Endothelial cell of umbilical vein (primary cell): ENCODE measurements around the gene LAMC3. TPM values are rescaled to one million over a fixed set of nuclear protein-coding genes. Genes with fewer than 3 reads are reported as not detected.
A peak's percentile ranks its signal among the peaks of the same experiment; 100 is the strongest.

Experiments
- BruUV-seq: library from RNA; stranded (reverse); fragments of 400-500 nt; replicated peaks from 2 replicates; lab custom pipeline; 2021; lab: Mats Ljungman, UMichigan
- CTCF ChIA-PET: fragments of 300-600, 350-600 bp; sonication (Branson Sonifier 250); formaldehyde crosslinking; loops from one replicate; lab custom pipeline; 2021; ENCODE audit warnings: antibody characterized with exemption, inconsistent platforms; lab: Charles Lee
- POLR2A ChIA-PET: fragments of 300-600, 350-600 bp; sonication (Branson Sonifier 250); formaldehyde crosslinking; loops from one replicate; lab custom pipeline; 2021; ENCODE audit warnings: antibody characterized with exemption, inconsistent platforms; lab: Charles Lee
- DNase-seq: peaks from one replicate; pipeline ENCODE4 v3.0.0-alpha.2; 2011; ENCODE audit warnings: low read depth, low spot score
- FAIRE-seq: peaks from 2 replicates; lab custom pipeline; 2011; peaks lifted over from hg19 to GRCh38; lab: Jason Lieb, UNC
- H2AFZ ChIP-seq: 2 replicates; pipeline ENCODE4 v1.6.0; 2012; ENCODE audit warnings: low read depth, low read length, control low read depth, inconsistent platforms
- H3K27ac ChIP-seq: 2 replicates; pipeline ENCODE4 v1.5.1; 2011; ENCODE audit warnings: low read depth, mild to moderate bottlenecking, control low read depth, low read length, moderate library complexity; ENCODE audit not compliant: insufficient read depth
- H3K27me3 ChIP-seq, 2 experiments: 2 replicates each; pipeline versions ENCODE4 v1.6.0 to v1.6.1; 2011; ENCODE audit warnings: low read length in 2 of 2, mixed read lengths in 1 of 2; ENCODE audit not compliant: control insufficient read depth in 2 of 2, insufficient read depth in 2 of 2
- H3K36me3 ChIP-seq, 2 experiments: 2 replicates in 1 of 2; 3 replicates in 1 of 2; pipeline ENCODE4 v1.5.1; 2011; ENCODE audit warnings: low read length in 2 of 2, mild to moderate bottlenecking in 1 of 2, moderate library complexity in 1 of 2; ENCODE audit not compliant: control insufficient read depth in 2 of 2, insufficient read depth in 2 of 2; ENCODE audit errors: extremely low read depth in 1 of 2
- H3K4me1 ChIP-seq: 3 replicates; pipeline ENCODE4 v1.5.1; 2011; ENCODE audit warnings: mild to moderate bottlenecking, low read length; ENCODE audit not compliant: control insufficient read depth, insufficient read depth; ENCODE audit errors: extremely low read depth
- H3K4me2 ChIP-seq: 2 replicates; pipeline ENCODE4 v1.6.1; 2011; ENCODE audit warnings: low read length, control low read depth, mixed read lengths; ENCODE audit not compliant: insufficient read depth
- H3K4me3 ChIP-seq, 3 experiments: fragments of 200-600 bp in 1 of 3; sonication (generic), shearing (Covaris generic) in 1 of 3; replicated peaks in 1 of 3; 2 replicates each; pipeline ENCODE4 v1.5.1; 2011 to 2016; ENCODE audit warnings: control low read depth in 3 of 3, low read length in 3 of 3, mild to moderate bottlenecking in 2 of 3, inconsistent platforms in 1 of 3, low read depth in 1 of 3, moderate library complexity in 1 of 3; ENCODE audit not compliant: insufficient read depth in 1 of 3
- H3K79me2 ChIP-seq: 2 replicates; pipeline ENCODE4 v1.6.0; 2012; ENCODE audit warnings: low read length, inconsistent platforms; ENCODE audit not compliant: control insufficient read depth, insufficient read depth
- H3K9ac ChIP-seq: replicated peaks from 2 replicates; pipeline ENCODE3; 2011; ENCODE audit warnings: low read length, control low read depth; ENCODE audit not compliant: insufficient read depth; ENCODE audit errors: extremely low read depth
- H3K9me1 ChIP-seq: replicated peaks from 3 replicates; pipeline ENCODE4 v1.6.0; 2011; ENCODE audit warnings: mild to moderate bottlenecking, low read length; ENCODE audit not compliant: control insufficient read depth, insufficient read depth; ENCODE audit errors: extremely low read depth
- H3K9me3 ChIP-seq: replicated peaks from 2 replicates; pipeline ENCODE4 v1.5.1; 2012; ENCODE audit warnings: low read length, inconsistent platforms; ENCODE audit not compliant: control insufficient read depth, insufficient read depth
- H4K20me1 ChIP-seq: replicated peaks from 2 replicates; pipeline ENCODE3; 2011; ENCODE audit warnings: mild to moderate bottlenecking, low read length; ENCODE audit not compliant: control insufficient read depth, insufficient read depth; ENCODE audit errors: extremely low read depth
- EZH2 ChIP-seq: IDR thresholded peaks from 2 replicates; pipeline ENCODE4 v1.6.1; 2012; ENCODE audit warnings: borderline replicate concordance, low read depth, mild to moderate bottlenecking, moderate library complexity, low read length, inconsistent platforms; ENCODE audit not compliant: severe bottlenecking
- GATA2 ChIP-seq: IDR thresholded peaks from 2 replicates; pipeline ENCODE4 v1.7.0; 2011; ENCODE audit warnings: low read depth, mild to moderate bottlenecking, moderate library complexity, mixed read lengths, low read length; ENCODE audit not compliant: insufficient read length, insufficient read depth
- dilution Hi-C: fragments of 300-500 bp; cut with MboI; formaldehyde crosslinking; loops from one replicate; pipeline ENCODE4 v1.15.0; 2019; ENCODE audit warnings: low sequenced_read_pairs; ENCODE audit not compliant: extremely low pct_ligation_motif_present
- intact Hi-C: fragments of 100-400 bp; cut with micrococcal nuclease; formaldehyde crosslinking; loops from one replicate; pipeline ENCODE4 v1.10.0; 2022
- polyA plus RNA-seq, 4 experiments: library from polyadenylated mRNA; depleted of rRNA in 3 of 4; stranded (reverse) in 3 of 4; unstranded in 1 of 4; fragments of >200 nt; gene quantifications; 2 replicates each; pipeline versions ENCODE4 v1.2.1 to v1.2.3, GENCODE V29; 2011 to 2012; ENCODE audit warnings: missing spikeins in 1 of 4
- total RNA-seq: library from RNA; stranded (reverse); gene quantifications from 2 replicates; pipeline ENCODE4 v1.2.3, GENCODE V29; 2021
- TF ChIP-seq, protein P1 (sequence below): IDR thresholded peaks from 2 replicates; pipeline ENCODE4 v1.6.1; 2011; ENCODE audit not compliant: insufficient read depth, insufficient read length

LAMC3 gene
- total and polyA plus RNA-seq, 2 donors (not counting 3 experiments of a cell fraction or from before 2014, with no cell fraction given), result 0.18 to 0.38 TPM

DNA sequence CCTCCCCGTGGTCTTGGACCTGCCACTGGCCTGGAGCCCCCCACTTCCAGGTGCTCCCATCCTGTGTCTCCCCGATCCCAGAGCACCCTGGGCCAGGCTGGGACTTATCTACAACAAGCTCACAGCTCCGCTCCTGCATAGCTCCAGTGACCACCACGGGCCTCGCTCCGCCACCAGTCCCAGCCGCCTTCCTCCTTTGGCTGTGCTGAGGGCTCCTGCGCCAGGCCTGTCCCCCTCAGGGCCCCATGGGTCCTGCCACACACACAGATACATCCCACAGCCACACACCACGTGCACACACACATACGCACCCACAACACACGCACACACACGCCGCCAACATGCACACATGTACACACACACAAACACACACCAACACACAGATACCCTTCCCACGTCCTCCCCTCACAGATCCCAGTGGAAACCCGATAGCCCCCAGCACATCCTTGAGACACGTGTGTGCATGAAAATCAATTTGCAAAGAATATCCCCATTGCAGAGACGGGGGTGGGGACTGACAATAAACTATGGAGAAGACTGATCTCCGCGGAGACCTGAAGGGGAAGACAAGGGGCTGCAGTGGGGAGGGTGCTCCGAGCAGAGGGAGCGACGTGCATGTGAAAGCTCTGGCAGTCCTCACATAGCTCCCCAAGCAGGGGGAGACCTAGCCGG lies 18.5 kb upstream of the LAMC3 start:
- Histone ChIP-seq H3K9me1 (no peaks in the 10 kb centered on the region), H3K27me3 (peaks cover 4 to 12% of the 10 kb centered on the region in 2 experiments), H3K4me2 (no peak overlapping the region), H3K9ac (no peak overlapping the region), H2AFZ (no peak overlapping the region), H4K20me1 (no peaks in the 10 kb centered on the region), H3K27ac (no peak overlapping the region), H3K36me3 (no peaks in the 10 kb centered on the region), H3K4me3 (no peak overlapping the region), H3K4me1 (no peaks in the 10 kb centered on the region), H3K79me2 (no peaks in the 10 kb centered on the region), H3K9me3 (no peaks in the 10 kb centered on the region)
- BruUV-seq, result no TSS peak
- ChIA-PET POLR2A (no interaction called here), CTCF (interaction anchor here (3.0 kb wide), 1 partner anchor 56 kb away, joined by 10 read pairs; no protein-coding TSS in a partner anchor)
- TF ChIP-seq, protein P1, sequence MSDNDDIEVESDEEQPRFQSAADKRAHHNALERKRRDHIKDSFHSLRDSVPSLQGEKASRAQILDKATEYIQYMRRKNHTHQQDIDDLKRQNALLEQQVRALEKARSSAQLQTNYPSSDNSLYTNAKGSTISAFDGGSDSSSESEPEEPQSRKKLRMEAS, result no peak
- TF ChIP-seq EZH2, result peak; percentile 36
- dilution Hi-C loops (no loop called here), intact Hi-C loops (no loop called here)
- DNase-seq (no peak), FAIRE-seq (no peak)

DNA sequence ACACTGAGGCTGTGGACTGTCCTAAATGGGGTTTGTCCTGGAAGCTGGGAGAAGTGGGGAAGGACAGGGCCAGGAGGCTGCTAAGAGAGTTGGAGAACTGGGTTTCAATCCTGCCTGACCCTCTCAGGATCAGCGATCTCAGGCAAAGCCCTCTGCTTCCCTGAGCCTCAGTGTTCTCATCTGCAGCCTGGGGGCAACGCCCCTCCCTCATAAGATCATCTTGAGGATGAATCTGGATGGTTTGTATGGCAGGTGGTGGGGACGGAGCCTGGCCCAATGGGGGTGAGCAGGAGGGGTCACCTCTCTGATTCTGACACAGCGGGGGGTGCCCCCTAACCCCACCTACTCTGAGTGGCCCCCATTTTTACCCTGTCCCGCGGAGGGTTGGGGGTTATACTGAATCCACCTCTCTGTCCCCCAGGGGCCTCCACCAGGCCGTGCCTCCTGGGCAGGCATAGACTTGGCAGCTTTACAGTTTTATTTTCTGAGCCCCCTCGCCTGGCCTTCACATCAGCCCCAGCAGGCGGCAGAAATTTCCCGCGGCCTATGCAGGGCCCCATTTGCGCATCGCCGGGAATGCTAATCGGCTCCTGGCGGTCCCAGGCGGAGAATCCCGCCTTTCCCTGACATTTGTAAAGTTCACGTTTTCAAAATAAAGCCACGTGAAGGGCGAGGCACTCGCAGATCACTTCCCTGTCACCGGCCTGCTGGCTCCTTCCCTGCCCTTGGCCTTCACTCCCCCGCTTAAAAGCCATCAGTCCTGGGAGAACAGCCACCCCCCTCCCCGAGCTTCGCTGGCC lies 17.8 kb upstream of the LAMC3 start:
- Histone ChIP-seq H2AFZ (no peak overlapping the region), H3K79me2 (no peaks in the 10 kb centered on the region), H3K27me3 (peaks cover 4 to 12% of the 10 kb centered on the region in 2 experiments), H3K9ac (no peak overlapping the region), H3K9me3 (no peaks in the 10 kb centered on the region), H3K4me3 (no peak overlapping the region), H3K4me1 (no peaks in the 10 kb centered on the region), H3K9me1 (no peaks in the 10 kb centered on the region), H3K4me2 (no peak overlapping the region), H3K27ac (no peak overlapping the region), H4K20me1 (no peaks in the 10 kb centered on the region), H3K36me3 (no peaks in the 10 kb centered on the region)
- peak; percentile 49 for TF ChIP-seq EZH2
- TF ChIP-seq GATA2, result no peak
- intact Hi-C loops, result no loop called here
- CTCF ChIA-PET, result interaction anchor here (3.0 kb wide), 1 partner anchor 55 kb away, joined by 10 read pairs; no protein-coding TSS in a partner anchor
- no peak for FAIRE-seq
- POLR2A ChIA-PET, result no interaction called here
- dilution Hi-C loops, result no loop called here
- no peak for DNase-seq
- BruUV-seq, result no TSS peak
